ENCODE results near the gene ZMYM2.

Gene ZMYM2

DNA sequence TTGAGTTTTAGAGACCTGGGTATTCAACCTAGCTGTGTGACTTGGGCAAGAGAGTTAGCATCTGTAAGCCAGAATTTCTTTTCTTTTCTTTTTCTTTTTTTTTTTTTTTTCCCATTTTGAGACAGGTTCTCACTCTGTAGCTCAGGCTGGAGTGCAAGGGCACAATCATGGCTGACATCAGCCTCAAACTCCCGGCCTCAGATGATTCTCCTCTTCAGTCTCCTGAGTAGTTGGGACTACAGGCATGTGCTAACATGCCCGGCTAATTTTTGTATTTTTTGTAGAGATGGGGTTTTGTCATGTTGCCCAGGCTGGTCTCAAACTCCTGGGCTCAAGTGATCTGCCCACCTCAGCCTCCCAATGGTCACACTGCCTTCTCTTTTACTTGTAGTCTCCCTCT is 33.0 kb downstream of the ZMYM2 start:
- H3K9ac ChIP-seq, result no peak overlapping the region
- H2AFZ ChIP-seq (ENCODE audit: low read depth), result no peak overlapping the region
- no peaks in the 10 kb centered on the region for H4K20me1 ChIP-seq (ENCODE audit: insufficient read depth)
- H3K4me2 ChIP-seq, result no peak overlapping the region
- H3K4me1 ChIP-seq (ENCODE audit: low read depth, poor library complexity, severe bottlenecking), result no peaks in the 10 kb centered on the region
- H3K4me3 ChIP-seq (IDR thresholded peaks at IDR 0.05; ENCODE audit: insufficient read depth, low read depth, low read length), result no peak overlapping the region
- peaks cover 53% of the 10 kb centered on the region; the same call in 1 of the 2 replicates for H3K79me2 ChIP-seq (ENCODE audit: insufficient read depth, low read depth)
- no peaks in the 10 kb centered on the region for H3K27me3 ChIP-seq (ENCODE audit: insufficient read depth, low read depth)
- TF ChIP-seq, protein P1, sequence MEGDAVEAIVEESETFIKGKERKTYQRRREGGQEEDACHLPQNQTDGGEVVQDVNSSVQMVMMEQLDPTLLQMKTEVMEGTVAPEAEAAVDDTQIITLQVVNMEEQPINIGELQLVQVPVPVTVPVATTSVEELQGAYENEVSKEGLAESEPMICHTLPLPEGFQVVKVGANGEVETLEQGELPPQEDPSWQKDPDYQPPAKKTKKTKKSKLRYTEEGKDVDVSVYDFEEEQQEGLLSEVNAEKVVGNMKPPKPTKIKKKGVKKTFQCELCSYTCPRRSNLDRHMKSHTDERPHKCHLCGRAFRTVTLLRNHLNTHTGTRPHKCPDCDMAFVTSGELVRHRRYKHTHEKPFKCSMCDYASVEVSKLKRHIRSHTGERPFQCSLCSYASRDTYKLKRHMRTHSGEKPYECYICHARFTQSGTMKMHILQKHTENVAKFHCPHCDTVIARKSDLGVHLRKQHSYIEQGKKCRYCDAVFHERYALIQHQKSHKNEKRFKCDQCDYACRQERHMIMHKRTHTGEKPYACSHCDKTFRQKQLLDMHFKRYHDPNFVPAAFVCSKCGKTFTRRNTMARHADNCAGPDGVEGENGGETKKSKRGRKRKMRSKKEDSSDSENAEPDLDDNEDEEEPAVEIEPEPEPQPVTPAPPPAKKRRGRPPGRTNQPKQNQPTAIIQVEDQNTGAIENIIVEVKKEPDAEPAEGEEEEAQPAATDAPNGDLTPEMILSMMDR (conservative IDR thresholded peaks at IDR 0.05; ENCODE audit: low read depth, low read length), result no peak
- H3K27ac ChIP-seq, result no peak overlapping the region
- H3K36me3 ChIP-seq (ENCODE audit: insufficient read depth), result no peaks in the 10 kb centered on the region

DNA sequence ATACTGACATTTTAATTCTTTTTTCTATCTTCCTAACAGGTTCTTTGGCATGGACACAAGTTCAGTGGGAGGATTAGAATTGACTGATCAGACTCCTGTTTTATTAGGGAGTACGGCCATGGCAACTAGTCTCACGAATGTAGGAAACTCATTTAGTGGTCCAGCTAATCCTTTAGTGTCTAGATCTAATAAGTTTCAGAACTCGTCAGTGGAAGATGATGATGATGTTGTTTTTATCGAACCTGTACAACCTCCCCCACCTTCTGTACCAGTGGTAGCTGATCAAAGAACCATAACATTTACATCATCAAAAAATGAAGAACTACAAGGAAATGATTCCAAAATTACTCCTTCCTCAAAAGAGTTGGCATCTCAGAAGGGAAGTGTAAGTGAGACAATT is 34.5 kb downstream of the ZMYM2 start:
- peaks cover 57% of the 10 kb centered on the region for H3K79me2 ChIP-seq (ENCODE audit: insufficient read depth, low read depth)
- no peaks in the 10 kb centered on the region for H3K4me1 ChIP-seq (ENCODE audit: low read depth, poor library complexity, severe bottlenecking)
- TF ChIP-seq, protein P1 (conservative IDR thresholded peaks at IDR 0.05; ENCODE audit: low read depth, low read length), result no peak
- no peak overlapping the region for H3K4me2 ChIP-seq
- no peaks in the 10 kb centered on the region for H4K20me1 ChIP-seq (ENCODE audit: insufficient read depth)
- H3K27ac ChIP-seq, result no peak overlapping the region
- H3K9ac ChIP-seq, result no peak overlapping the region
- H2AFZ ChIP-seq (ENCODE audit: low read depth), result no peak overlapping the region
- no peaks in the 10 kb centered on the region for H3K27me3 ChIP-seq (ENCODE audit: insufficient read depth, low read depth)
- no peaks in the 10 kb centered on the region for H3K36me3 ChIP-seq (ENCODE audit: insufficient read depth)
- H3K4me3 ChIP-seq (IDR thresholded peaks at IDR 0.05; ENCODE audit: insufficient read depth, low read depth, low read length), result no peak overlapping the region

DNA sequence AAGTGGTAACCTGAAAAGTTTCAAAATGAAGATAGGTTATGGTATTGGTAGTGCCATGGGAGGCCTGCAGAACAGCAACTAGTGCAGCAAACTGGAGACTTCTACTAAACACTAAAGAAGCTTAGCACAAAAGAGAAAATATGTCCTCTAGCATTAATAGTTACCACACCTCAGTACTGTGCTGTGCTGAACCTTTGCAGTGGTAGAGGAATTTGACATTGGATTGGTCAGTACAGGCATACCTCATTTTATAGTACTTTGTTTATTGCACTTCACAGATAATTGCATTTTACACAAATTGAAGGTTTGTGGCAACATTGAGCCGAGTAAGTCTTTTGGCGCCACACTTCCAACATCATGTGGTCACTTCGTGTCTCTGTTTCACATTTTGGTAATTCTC is 40.4 kb downstream of the ZMYM2 start:
- Histone ChIP-seq H3K79me2 (ENCODE audit: insufficient read depth, low read depth) (peaks cover 38% of the 10 kb centered on the region), H2AFZ (ENCODE audit: low read depth) (no peak overlapping the region), H3K4me1 (ENCODE audit: low read depth, poor library complexity, severe bottlenecking) (no peaks in the 10 kb centered on the region), H3K27me3 (ENCODE audit: insufficient read depth, low read depth) (no peaks in the 10 kb centered on the region), H3K4me2 (no peak overlapping the region), H3K36me3 (ENCODE audit: insufficient read depth) (no peaks in the 10 kb centered on the region), H3K4me3 (IDR thresholded peaks at IDR 0.05; ENCODE audit: insufficient read depth, low read depth, low read length) (no peak overlapping the region), H4K20me1 (ENCODE audit: insufficient read depth) (no peaks in the 10 kb centered on the region), H3K27ac (no peak overlapping the region), H3K9ac (no peak overlapping the region)
- TF ChIP-seq, protein P1 (conservative IDR thresholded peaks at IDR 0.05; ENCODE audit: low read depth, low read length), result no peak

DNA sequence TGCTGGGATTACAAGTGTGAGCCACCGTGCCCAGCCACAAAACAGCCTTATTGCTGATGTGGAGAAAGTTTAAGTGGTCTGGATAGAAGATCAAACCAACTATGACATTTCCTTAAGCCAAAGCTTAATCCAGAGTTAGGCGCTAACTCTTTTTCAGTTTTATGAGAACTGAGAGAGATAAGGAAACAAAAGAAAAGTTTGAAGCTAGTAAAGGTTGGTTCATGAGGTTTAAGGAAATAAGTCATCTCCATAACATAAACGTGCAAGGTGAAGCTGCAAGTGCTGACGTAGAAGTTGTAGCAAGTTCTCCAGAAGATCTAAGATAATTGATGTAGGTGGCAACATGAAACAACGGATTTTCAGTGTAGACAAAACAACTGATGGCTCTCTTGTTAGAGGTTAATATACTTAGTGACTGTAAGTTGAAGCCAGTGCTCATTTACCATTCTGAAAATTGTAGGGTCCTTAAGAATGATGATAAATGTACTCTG is 41.6 kb downstream of the ZMYM2 start:
- no peak overlapping the region for H3K4me2 ChIP-seq
- no peak overlapping the region for H2AFZ ChIP-seq (ENCODE audit: low read depth)
- no peaks in the 10 kb centered on the region for H3K36me3 ChIP-seq (ENCODE audit: insufficient read depth)
- H3K4me3 ChIP-seq (IDR thresholded peaks at IDR 0.05; ENCODE audit: insufficient read depth, low read depth, low read length), result no peak overlapping the region
- H3K4me1 ChIP-seq (ENCODE audit: low read depth, poor library complexity, severe bottlenecking), result no peaks in the 10 kb centered on the region
- no peak overlapping the region for H3K9ac ChIP-seq
- peaks cover 38% of the 10 kb centered on the region for H3K79me2 ChIP-seq (ENCODE audit: insufficient read depth, low read depth)
- H4K20me1 ChIP-seq (ENCODE audit: insufficient read depth), result no peaks in the 10 kb centered on the region
- H3K27me3 ChIP-seq (ENCODE audit: insufficient read depth, low read depth), result no peaks in the 10 kb centered on the region
- TF ChIP-seq, protein P1 (conservative IDR thresholded peaks at IDR 0.05; ENCODE audit: low read depth, low read length), result no peak
- H3K27ac ChIP-seq, result no peak overlapping the region

All from KMS-11 (cell line).